GM12872 (cell line): ENCODE results near the gene ST6GALNAC3.

Source experiments
- CTCF ChIP-seq: IDR thresholded peaks from 3 replicates; pipeline ENCODE4 v1.5.1; 2011; ENCODE audit warnings: low read depth, mild to moderate bottlenecking, low read length, moderate library complexity; ENCODE audit not compliant: insufficient read depth

The ST6GALNAC3 gene

GRCh38 chr1:76381450-76382097 is 307.0 kb downstream of the ST6GALNAC3 start:
- TF ChIP-seq CTCF: no peak

- TF ChIP-seq CTCF: no peak
Measured at GRCh38 chr1:76388261-76388660, 313.7 kb downstream of the ST6GALNAC3 start.

- TF ChIP-seq CTCF: no peak
Measured at GRCh38 chr1:76390456-76390855, 315.9 kb downstream of the ST6GALNAC3 start.

- TF ChIP-seq CTCF: no peak
Measured at GRCh38 chr1:76395059-76395458, 320.5 kb downstream of the ST6GALNAC3 start.

- no peak for TF ChIP-seq CTCF
Measured at GRCh38 chr1:76402128-76402527, 327.6 kb downstream of the ST6GALNAC3 start.

- TF ChIP-seq CTCF: no peak
Measured at GRCh38 chr1:76408303-76408702, 333.8 kb downstream of the ST6GALNAC3 start.

- TF ChIP-seq CTCF: no peak
Measured at GRCh38 chr1:76410499-76410898, 336.0 kb downstream of the ST6GALNAC3 start.

- TF ChIP-seq CTCF: no peak
Measured at GRCh38 chr1:76418531-76418930, 344.0 kb downstream of the ST6GALNAC3 start.
